OCI-LY3 (cell line): ENCODE results near the gene STIM1.

Source experiments
- H2AFZ ChIP-seq: fragments of 200-600, 300-600 bp; shearing (Covaris generic); 2 replicates; pipeline ENCODE4 v1.6.0; 2014; ENCODE audit warnings: antibody characterized with exemption, low read depth, low read length
- H3K27ac ChIP-seq: fragments of 200-600, 300-600 bp; sonication (generic); 2 replicates; pipeline ENCODE4 v1.5.1; 2014; ENCODE audit warnings: mild to moderate bottlenecking, low read length, moderate library complexity, mixed read lengths
- H3K27me3 ChIP-seq: fragments of 200-600, 300-600 bp; sonication (generic); 2 replicates; pipeline ENCODE4 v1.6.1; 2014; ENCODE audit warnings: low read depth, low read length, mixed read lengths
- H3K36me3 ChIP-seq: fragments of 200-600, 300-600 bp; sonication (generic); replicated peaks from 2 replicates; pipeline ENCODE3; 2014; ENCODE audit warnings: low read depth, low read length, mixed read lengths
- H3K4me1 ChIP-seq: fragments of 300-600, 200-600 bp; sonication (generic); 2 replicates; pipeline ENCODE4 v1.6.1; 2014; ENCODE audit warnings: low read length, mixed read lengths
- H3K4me2 ChIP-seq: fragments of 200-600, 300-600 bp; sonication (generic); 2 replicates; pipeline ENCODE4 v1.6.1; 2014; ENCODE audit warnings: low read length, mixed read lengths
- H3K4me3 ChIP-seq: fragments of 300-600, 200-600 bp; sonication (generic); 2 replicates; pipeline ENCODE4 v1.5.1; 2014; ENCODE audit warnings: antibody characterized with exemption, mild to moderate bottlenecking, low read length, moderate library complexity
- H3K79me2 ChIP-seq: fragments of 300-600, 200-600 bp; shearing (Covaris generic); 2 replicates; pipeline ENCODE4 v1.6.1; 2014; ENCODE audit warnings: mild to moderate bottlenecking, low read length, mixed read lengths
- H3K9ac ChIP-seq: fragments of 300-600, 200-600 bp; shearing (Covaris generic); 2 replicates; pipeline ENCODE4 v1.6.0; 2014; ENCODE audit warnings: mild to moderate bottlenecking, low read length, moderate library complexity
- H3K9me3 ChIP-seq: fragments of 200-600, 300-600 bp; shearing (Covaris generic); 2 replicates; pipeline ENCODE4 v1.6.1; 2014; ENCODE audit warnings: low read length, mixed read lengths; ENCODE audit not compliant: insufficient read depth
- H4K20me1 ChIP-seq: fragments of 200-600, 300-600 bp; sonication (generic); 2 replicates; pipeline ENCODE4 v1.6.1; 2016; ENCODE audit warnings: low read length, mixed read lengths; ENCODE audit not compliant: insufficient read depth
- EZH2phosphoT487 ChIP-seq: fragments of 200-600 bp; shearing (Covaris generic); IDR thresholded peaks from 2 replicates; pipeline ENCODE4 v1.6.1; 2018; ENCODE audit warnings: antibody characterized with exemption, mixed run types, low read depth
- TF ChIP-seq, protein P1 (sequence below): fragments of 200-600, 300-600 bp; sonication (generic); IDR thresholded peaks from 2 replicates; pipeline ENCODE4 v1.5.1; 2014; ENCODE audit warnings: antibody characterized with exemption, low read length, low read depth

Gene STIM1

GRCh38 chr11:3989276-3989920, 133.9 kb downstream of the STIM1 start:
- Histone ChIP-seq H3K9ac (no peak overlapping the region), H3K79me2 (no peaks in the 10 kb centered on the region), H2AFZ (no peak overlapping the region), H3K27ac (no peak overlapping the region), H4K20me1 (0 out of 2 replicates have a peak, but pooled peaks cover 3% of the 10 kb centered on the region), H3K4me2 (no peak overlapping the region), H3K4me1 (no peaks in the 10 kb centered on the region), H3K36me3 (no peaks in the 10 kb centered on the region), H3K9me3 (no peaks in the 10 kb centered on the region), H3K27me3 (no peaks in the 10 kb centered on the region), H3K4me3 (no peak overlapping the region)
- TF ChIP-seq EZH2phosphoT487 = no peak
- TF ChIP-seq, protein P1, sequence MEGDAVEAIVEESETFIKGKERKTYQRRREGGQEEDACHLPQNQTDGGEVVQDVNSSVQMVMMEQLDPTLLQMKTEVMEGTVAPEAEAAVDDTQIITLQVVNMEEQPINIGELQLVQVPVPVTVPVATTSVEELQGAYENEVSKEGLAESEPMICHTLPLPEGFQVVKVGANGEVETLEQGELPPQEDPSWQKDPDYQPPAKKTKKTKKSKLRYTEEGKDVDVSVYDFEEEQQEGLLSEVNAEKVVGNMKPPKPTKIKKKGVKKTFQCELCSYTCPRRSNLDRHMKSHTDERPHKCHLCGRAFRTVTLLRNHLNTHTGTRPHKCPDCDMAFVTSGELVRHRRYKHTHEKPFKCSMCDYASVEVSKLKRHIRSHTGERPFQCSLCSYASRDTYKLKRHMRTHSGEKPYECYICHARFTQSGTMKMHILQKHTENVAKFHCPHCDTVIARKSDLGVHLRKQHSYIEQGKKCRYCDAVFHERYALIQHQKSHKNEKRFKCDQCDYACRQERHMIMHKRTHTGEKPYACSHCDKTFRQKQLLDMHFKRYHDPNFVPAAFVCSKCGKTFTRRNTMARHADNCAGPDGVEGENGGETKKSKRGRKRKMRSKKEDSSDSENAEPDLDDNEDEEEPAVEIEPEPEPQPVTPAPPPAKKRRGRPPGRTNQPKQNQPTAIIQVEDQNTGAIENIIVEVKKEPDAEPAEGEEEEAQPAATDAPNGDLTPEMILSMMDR = no peak

GRCh38 chr11:3989921-3990290, 134.4 kb downstream of the STIM1 start:
- 0 out of 2 replicates have a peak, but pooled peaks cover 3% of the 10 kb centered on the region for H4K20me1 ChIP-seq
- H3K27ac ChIP-seq = no peak overlapping the region
- H2AFZ ChIP-seq = no peak overlapping the region
- no peaks in the 10 kb centered on the region for H3K36me3 ChIP-seq
- no peak overlapping the region for H3K4me2 ChIP-seq
- H3K79me2 ChIP-seq = no peaks in the 10 kb centered on the region
- no peaks in the 10 kb centered on the region for H3K9me3 ChIP-seq
- H3K4me1 ChIP-seq = no peaks in the 10 kb centered on the region
- no peaks in the 10 kb centered on the region for H3K27me3 ChIP-seq
- TF ChIP-seq EZH2phosphoT487 = no peak
- TF ChIP-seq, protein P1 = no peak
- no peak overlapping the region for H3K9ac ChIP-seq
- H3K4me3 ChIP-seq = no peak overlapping the region

GRCh38 chr11:3990406-3990805, 134.9 kb downstream of the STIM1 start:
- Histone ChIP-seq H3K4me1 (no peaks in the 10 kb centered on the region), H4K20me1 (0 out of 2 replicates have a peak, but pooled peaks cover 3% of the 10 kb centered on the region), H3K9me3 (no peaks in the 10 kb centered on the region), H3K9ac (no peak overlapping the region), H3K36me3 (no peaks in the 10 kb centered on the region), H3K27ac (no peak overlapping the region), H3K4me2 (no peak overlapping the region), H3K27me3 (no peaks in the 10 kb centered on the region), H3K4me3 (no peak overlapping the region), H3K79me2 (peaks cover 2% of the 10 kb centered on the region; the same call in 1 of the 2 replicates), H2AFZ (no peak overlapping the region)
- TF ChIP-seq, protein P1 = no peak
- TF ChIP-seq EZH2phosphoT487 = no peak

- H2AFZ ChIP-seq = no peak overlapping the region
- H4K20me1 ChIP-seq = no peaks in the 10 kb centered on the region
- H3K9ac ChIP-seq = no peak overlapping the region
- no peaks in the 10 kb centered on the region for H3K9me3 ChIP-seq
- H3K4me2 ChIP-seq = no peak overlapping the region
- no peaks in the 10 kb centered on the region for H3K4me1 ChIP-seq
- no peak for TF ChIP-seq EZH2phosphoT487
- TF ChIP-seq, protein P1 = no peak
- no peak overlapping the region for H3K4me3 ChIP-seq
- peaks cover 6% of the 10 kb centered on the region for H3K79me2 ChIP-seq
- H3K36me3 ChIP-seq = no peaks in the 10 kb centered on the region
- no peak overlapping the region for H3K27ac ChIP-seq
- no peaks in the 10 kb centered on the region for H3K27me3 ChIP-seq
These were observed 137.5 kb downstream of the STIM1 start for GRCh38 chr11:3992964-3993363.
